Fibroblast of lung (primary cell): ENCODE results near the gene S1PR5. TPM values are rescaled to one million over a fixed set of nuclear protein-coding genes. Genes with fewer than 3 reads are reported as not detected.

Experiments
- DNase-seq, 2 donors: peaks; one replicate each; pipeline versions ENCODE4 v3.0.0 to v3.0.0-alpha.2; 2010; ENCODE audit warnings: low read depth in 2 of 2
- H2AFZ ChIP-seq: 2 replicates; pipeline ENCODE4 v1.5.1; 2012; ENCODE audit warnings: low read length, control low read depth, inconsistent platforms
- H3K27ac ChIP-seq: 2 replicates; pipeline ENCODE4 v1.5.1; 2011; ENCODE audit warnings: low read length, control low read depth; ENCODE audit not compliant: insufficient read depth
- H3K27me3 ChIP-seq: 2 replicates; pipeline ENCODE4 v1.5.1; 2011; ENCODE audit warnings: mild to moderate bottlenecking, low read length; ENCODE audit not compliant: control insufficient read depth, insufficient read depth
- H3K36me3 ChIP-seq: 2 replicates; pipeline ENCODE4 v1.5.1; 2011; ENCODE audit warnings: low read length; ENCODE audit not compliant: control insufficient read depth, insufficient read depth
- H3K4me1 ChIP-seq: 2 replicates; pipeline ENCODE4 v1.5.1; 2011; ENCODE audit warnings: low read length; ENCODE audit not compliant: control insufficient read depth, insufficient read depth; ENCODE audit errors: extremely low read depth
- H3K4me2 ChIP-seq: 2 replicates; pipeline ENCODE4 v1.5.1; 2011; ENCODE audit warnings: low read length, control low read depth; ENCODE audit not compliant: insufficient read depth; ENCODE audit errors: extremely low read depth
- H3K4me3 ChIP-seq, 4 experiments: fragments of 200-600 bp in 1 of 4; sonication (generic) in 1 of 4; replicated peaks in 1 of 4; 2 replicates each; pipeline ENCODE4 v1.5.1; 2011 to 2016; ENCODE audit warnings: low read length in 4 of 4, low read depth in 3 of 4, mild to moderate bottlenecking in 3 of 4, control low read depth in 2 of 4, inconsistent platforms in 1 of 4, mixed read lengths in 1 of 4; ENCODE audit not compliant: insufficient read depth in 1 of 4; ENCODE audit errors: control extremely low read depth in 1 of 4
- H3K79me2 ChIP-seq: 2 replicates; pipeline ENCODE4 v1.5.1; 2012; ENCODE audit warnings: mild to moderate bottlenecking, low read length, inconsistent platforms; ENCODE audit not compliant: control insufficient read depth, insufficient read depth
- H3K9ac ChIP-seq: 2 replicates; pipeline ENCODE4 v1.5.1; 2011; ENCODE audit warnings: mild to moderate bottlenecking, low read length, control low read depth; ENCODE audit not compliant: insufficient read depth
- H3K9me3 ChIP-seq: 2 replicates; pipeline ENCODE4 v1.5.1; 2012; ENCODE audit warnings: low read depth, low read length; ENCODE audit not compliant: control insufficient read depth, insufficient read depth
- H4K20me1 ChIP-seq: 2 replicates; pipeline ENCODE4 v1.5.1; 2011; ENCODE audit warnings: low read length; ENCODE audit not compliant: control insufficient read depth, insufficient read depth; ENCODE audit errors: extremely low read depth
- CTCF ChIP-seq, 2 donors: IDR thresholded peaks in 1 of 2; conservative IDR thresholded peaks in 1 of 2; 1 replicate in 1 of 2; 2 replicates in 1 of 2; pipeline ENCODE4 v1.5.1; 2011 to 2012; ENCODE audit warnings: low read length in 2 of 2, control low read depth in 1 of 2, inconsistent platforms in 1 of 2, low read depth in 1 of 2, mild to moderate bottlenecking in 1 of 2
- EZH2 ChIP-seq: IDR thresholded peaks from 2 replicates; pipeline ENCODE4 v1.5.1; 2012; ENCODE audit warnings: low read length, control low read depth, mild to moderate bottlenecking; ENCODE audit errors: missing control alignments
- polyA plus RNA-seq, 2 donors: library from polyadenylated mRNA; depleted of rRNA in 1 of 2; stranded (reverse) in 1 of 2; unstranded in 1 of 2; fragments of >200 nt; gene quantifications; 2 replicates each; pipeline ENCODE4 v1.2.1, GENCODE V29; 2011 to 2012; ENCODE audit warnings: missing spikeins in 1 of 2
- total RNA-seq: library from RNA; depleted of rRNA; stranded (reverse); fragments of >200 nt; gene quantifications from 2 replicates; pipeline ENCODE4 v1.2.1, GENCODE V29; 2014

S1PR5 gene
- total and polyA plus RNA-seq, 2 donors (not counting 1 experiment from before 2014, with no cell fraction given), result 0.19 TPM; not detected in 1

GRCh38 chr19:10554760-10555609 is 37.7 kb upstream of the S1PR5 start:
- no peak overlapping the region for H2AFZ ChIP-seq
- H3K4me1 ChIP-seq, result no peaks in the 10 kb centered on the region
- H3K9me3 ChIP-seq, result no peaks in the 10 kb centered on the region
- no peak for TF ChIP-seq EZH2
- no peak for TF ChIP-seq CTCF (conservative IDR thresholded peaks at IDR 0.05 in 1 of 2, IDR thresholded peaks at IDR 0.05 in 1 of 2; ENCODE audit: low read depth in 1 of 2, low read length in 2 of 2)
- H4K20me1 ChIP-seq, result no peaks in the 10 kb centered on the region
- H3K36me3 ChIP-seq, result peaks cover 46% of the 10 kb centered on the region
- H3K27ac ChIP-seq, result no peak overlapping the region
- H3K27me3 ChIP-seq, result no peaks in the 10 kb centered on the region
- no peaks in the 10 kb centered on the region for H3K79me2 ChIP-seq
- no peak overlapping the region for H3K4me2 ChIP-seq
- H3K9ac ChIP-seq, result no peak overlapping the region
- no peak for DNase-seq
- H3K4me3 ChIP-seq, result no peak overlapping the region

DNA sequence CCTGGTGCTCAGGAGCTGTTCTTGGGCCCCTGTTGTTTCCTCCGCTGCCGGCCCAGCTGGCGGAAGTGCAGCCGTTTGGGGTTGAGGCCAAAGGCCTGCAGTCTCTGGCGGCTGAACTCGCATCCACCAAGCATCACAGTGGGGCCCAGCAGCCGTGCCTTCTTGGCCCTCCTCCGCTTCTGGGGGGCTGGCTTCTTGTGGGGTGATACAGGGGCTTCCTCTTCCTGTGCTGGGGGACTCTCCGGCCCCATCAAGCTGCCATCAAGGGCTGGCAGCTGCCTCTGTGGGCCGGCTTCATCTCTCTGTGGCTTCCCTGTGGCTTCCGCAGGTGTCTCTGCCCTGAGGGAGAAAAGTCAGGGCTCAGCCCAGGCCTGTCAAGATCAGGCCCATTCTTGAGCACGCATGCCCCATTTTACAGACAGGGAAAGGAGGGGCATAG is 36.7 kb upstream of the S1PR5 start:
- no peak overlapping the region for H2AFZ ChIP-seq
- no peak overlapping the region for H3K4me2 ChIP-seq
- H3K79me2 ChIP-seq, result no peaks in the 10 kb centered on the region
- H3K4me3 ChIP-seq, result no peak overlapping the region
- no peaks in the 10 kb centered on the region for H3K27me3 ChIP-seq
- peaks cover 39% of the 10 kb centered on the region for H3K36me3 ChIP-seq
- no peaks in the 10 kb centered on the region for H4K20me1 ChIP-seq
- no peak overlapping the region for H3K27ac ChIP-seq
- H3K4me1 ChIP-seq, result no peaks in the 10 kb centered on the region
- DNase-seq, result no peak
- no peaks in the 10 kb centered on the region for H3K9me3 ChIP-seq
- H3K9ac ChIP-seq, result no peak overlapping the region
- TF ChIP-seq CTCF (conservative IDR thresholded peaks at IDR 0.05 in 1 of 2, IDR thresholded peaks at IDR 0.05 in 1 of 2; ENCODE audit: low read depth in 1 of 2, low read length in 2 of 2) (no peak), EZH2 (no peak)

DNA sequence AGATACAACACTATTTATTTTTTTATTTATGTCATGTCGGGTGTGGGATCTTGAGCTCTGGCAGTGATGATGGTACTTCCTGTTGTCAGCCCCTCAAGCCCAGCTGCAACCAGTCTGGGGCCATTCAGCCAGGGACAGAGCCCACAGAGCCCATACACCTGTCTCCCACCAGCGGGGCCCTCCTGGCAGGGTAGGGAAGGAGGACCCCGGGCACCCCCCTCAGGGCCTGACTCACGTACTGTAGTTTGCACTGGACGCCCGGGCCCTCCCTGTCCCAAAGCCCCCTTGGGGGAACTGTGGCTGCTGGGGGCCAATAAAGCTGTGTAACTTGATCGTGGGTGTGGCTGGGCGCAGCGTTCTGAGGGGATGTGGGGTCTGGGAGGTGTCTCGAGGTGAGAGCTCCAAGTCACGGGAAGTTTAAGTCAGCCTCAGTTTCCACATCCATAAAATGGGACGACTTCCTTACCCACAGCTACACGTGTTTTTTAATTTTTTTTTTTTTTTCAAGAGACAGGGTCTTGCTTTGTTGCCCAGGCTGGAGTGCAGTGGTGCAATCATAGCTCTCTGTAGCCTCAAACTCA is 35.9 kb upstream of the S1PR5 start:
- Histone ChIP-seq H3K9me3 (no peaks in the 10 kb centered on the region), H3K4me2 (no peak overlapping the region), H3K79me2 (no peaks in the 10 kb centered on the region), H3K27ac (no peak overlapping the region), H3K27me3 (no peaks in the 10 kb centered on the region), H3K4me1 (no peaks in the 10 kb centered on the region), H3K9ac (no peak overlapping the region), H4K20me1 (no peaks in the 10 kb centered on the region), H2AFZ (no peak overlapping the region), H3K36me3 (peaks cover 40% of the 10 kb centered on the region), H3K4me3 (no peak overlapping the region)
- TF ChIP-seq EZH2 (no peak), CTCF (conservative IDR thresholded peaks at IDR 0.05 in 1 of 2, IDR thresholded peaks at IDR 0.05 in 1 of 2; ENCODE audit: low read depth in 1 of 2, low read length in 2 of 2) (no peak)
- no peak for DNase-seq
